ENCODE data around the gene TBC1D4. TPM values are rescaled to one million over a fixed set of nuclear protein-coding genes. Genes with fewer than 3 reads are reported as not detected.

The TBC1D4 gene
- polyA plus RNA-seq, 1 donor from 2014 or later: 3.9 TPM

GRCh38 chr13:75334634-75335447, 147.1 kb downstream of the TBC1D4 start:
- Histone ChIP-seq H3K4me2 (ENCODE audit: low read length) (no peak overlapping the region), H3K9me3 (ENCODE audit: low read length) (no peaks in the 10 kb centered on the region), H4K20me1 (ENCODE audit: insufficient read depth) (no peaks in the 10 kb centered on the region)

GRCh38 chr13:75333103-75333502, 148.9 kb downstream of the TBC1D4 start:
- Histone ChIP-seq H3K9me3 (ENCODE audit: low read length) (no peaks in the 10 kb centered on the region), H3F3A (ENCODE audit: insufficient read depth, low read length, poor library complexity, severe bottlenecking) (no peaks in the 10 kb centered on the region), H3K27ac (ENCODE audit: low read length) (no peak overlapping the region), H3K36me3 (ENCODE audit: insufficient read depth, low read length) (no peaks in the 10 kb centered on the region), H3K79me2 (replicated peaks; ENCODE audit: insufficient read depth, low read length) (no peaks in the 10 kb centered on the region), H2AFZ (ENCODE audit: low read depth, low read length) (no peak overlapping the region), H3K4me2 (ENCODE audit: low read length) (no peak overlapping the region), H3K9ac (ENCODE audit: low read length) (no peak overlapping the region), H3K27me3 (ENCODE audit: insufficient read depth, low read depth, low read length) (no peaks in the 10 kb centered on the region), H3K4me3 (ENCODE audit: low read length) (no peak overlapping the region), H4K20me1 (ENCODE audit: insufficient read depth) (no peaks in the 10 kb centered on the region), H3K9me2 (ENCODE audit: insufficient read depth, low read length) (no peaks in the 10 kb centered on the region)
- TF ChIP-seq TAF1 (IDR thresholded peaks at IDR 0.05; ENCODE audit: low read depth) (no peak), CTCF (IDR thresholded peaks at IDR 0.05; ENCODE audit: poor library complexity, severe bottlenecking) (no peak), POLR2AphosphoS5 (IDR thresholded peaks at IDR 0.05) (no peak), MXI1 (conservative IDR thresholded peaks at IDR 0.05; ENCODE audit: poor library complexity, severe bottlenecking) (no peak), EP300 (conservative IDR thresholded peaks at IDR 0.05; ENCODE audit: poor library complexity, severe bottlenecking) (no peak), RAD21 (conservative IDR thresholded peaks at IDR 0.05) (no peak), SMC3 (conservative IDR thresholded peaks at IDR 0.05; ENCODE audit: poor library complexity) (no peak)
- TF ChIP-seq, protein P1, sequence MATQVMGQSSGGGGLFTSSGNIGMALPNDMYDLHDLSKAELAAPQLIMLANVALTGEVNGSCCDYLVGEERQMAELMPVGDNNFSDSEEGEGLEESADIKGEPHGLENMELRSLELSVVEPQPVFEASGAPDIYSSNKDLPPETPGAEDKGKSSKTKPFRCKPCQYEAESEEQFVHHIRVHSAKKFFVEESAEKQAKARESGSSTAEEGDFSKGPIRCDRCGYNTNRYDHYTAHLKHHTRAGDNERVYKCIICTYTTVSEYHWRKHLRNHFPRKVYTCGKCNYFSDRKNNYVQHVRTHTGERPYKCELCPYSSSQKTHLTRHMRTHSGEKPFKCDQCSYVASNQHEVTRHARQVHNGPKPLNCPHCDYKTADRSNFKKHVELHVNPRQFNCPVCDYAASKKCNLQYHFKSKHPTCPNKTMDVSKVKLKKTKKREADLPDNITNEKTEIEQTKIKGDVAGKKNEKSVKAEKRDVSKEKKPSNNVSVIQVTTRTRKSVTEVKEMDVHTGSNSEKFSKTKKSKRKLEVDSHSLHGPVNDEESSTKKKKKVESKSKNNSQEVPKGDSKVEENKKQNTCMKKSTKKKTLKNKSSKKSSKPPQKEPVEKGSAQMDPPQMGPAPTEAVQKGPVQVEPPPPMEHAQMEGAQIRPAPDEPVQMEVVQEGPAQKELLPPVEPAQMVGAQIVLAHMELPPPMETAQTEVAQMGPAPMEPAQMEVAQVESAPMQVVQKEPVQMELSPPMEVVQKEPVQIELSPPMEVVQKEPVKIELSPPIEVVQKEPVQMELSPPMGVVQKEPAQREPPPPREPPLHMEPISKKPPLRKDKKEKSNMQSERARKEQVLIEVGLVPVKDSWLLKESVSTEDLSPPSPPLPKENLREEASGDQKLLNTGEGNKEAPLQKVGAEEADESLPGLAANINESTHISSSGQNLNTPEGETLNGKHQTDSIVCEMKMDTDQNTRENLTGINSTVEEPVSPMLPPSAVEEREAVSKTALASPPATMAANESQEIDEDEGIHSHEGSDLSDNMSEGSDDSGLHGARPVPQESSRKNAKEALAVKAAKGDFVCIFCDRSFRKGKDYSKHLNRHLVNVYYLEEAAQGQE (IDR thresholded peaks at IDR 0.05; ENCODE audit: borderline replicate concordance): no peak

More at GRCh38 chr13:75334634-75335447, 147.1 kb downstream of the TBC1D4 start:
- Histone ChIP-seq H2AFZ (ENCODE audit: low read depth, low read length) (no peak overlapping the region), H3K36me3 (ENCODE audit: insufficient read depth, low read length) (no peaks in the 10 kb centered on the region), H3K27ac (ENCODE audit: low read length) (no peak overlapping the region), H3K27me3 (ENCODE audit: insufficient read depth, low read depth, low read length) (no peaks in the 10 kb centered on the region), H3F3A (ENCODE audit: insufficient read depth, low read length, poor library complexity, severe bottlenecking) (no peaks in the 10 kb centered on the region), H3K9ac (ENCODE audit: low read length) (no peak overlapping the region), H3K9me2 (ENCODE audit: insufficient read depth, low read length) (no peaks in the 10 kb centered on the region), H3K79me2 (replicated peaks; ENCODE audit: insufficient read depth, low read length) (no peaks in the 10 kb centered on the region), H3K4me3 (ENCODE audit: low read length) (no peak overlapping the region)
- no peak for TF ChIP-seq TAF1 (IDR thresholded peaks at IDR 0.05; ENCODE audit: low read depth)
- TF ChIP-seq, protein P1 (IDR thresholded peaks at IDR 0.05; ENCODE audit: borderline replicate concordance): no peak
- no peak for TF ChIP-seq EP300 (conservative IDR thresholded peaks at IDR 0.05; ENCODE audit: poor library complexity, severe bottlenecking)
- TF ChIP-seq MXI1 (conservative IDR thresholded peaks at IDR 0.05; ENCODE audit: poor library complexity, severe bottlenecking): no peak
- TF ChIP-seq SMC3 (conservative IDR thresholded peaks at IDR 0.05; ENCODE audit: poor library complexity): no peak
- no peak for TF ChIP-seq RAD21 (conservative IDR thresholded peaks at IDR 0.05)
- TF ChIP-seq EZH2 (IDR thresholded peaks at IDR 0.05; ENCODE audit: borderline replicate concordance, insufficient read depth, low read length, poor library complexity, severe bottlenecking): no peak
- no peak for TF ChIP-seq CTCF (IDR thresholded peaks at IDR 0.05; ENCODE audit: poor library complexity, severe bottlenecking)
- no peak for TF ChIP-seq POLR2AphosphoS5 (IDR thresholded peaks at IDR 0.05)
